ENCODE results near the gene USP53. TPM values are rescaled to one million over a fixed set of nuclear protein-coding genes. Genes with fewer than 3 reads are reported as not detected.

Gene USP53
- total and polyA plus RNA-seq, 10 of the 15 experiments (the other 5 are each of a cell fraction or from before 2014, with no cell fraction given): 0.23 to 4.0 (median 2.7) TPM

GRCh38 chr4:119300101-119300978 is 87.8 kb downstream of the USP53 start (continued):
- TF ChIP-seq USF2 (IDR thresholded peaks at IDR 0.05; ENCODE audit: borderline replicate concordance, low read depth, low read length) (no peak), SUPT20H (IDR thresholded peaks at IDR 0.05; ENCODE audit: borderline replicate concordance, control insufficient read depth, low read depth, low read length) (no peak), BMI1 (IDR thresholded peaks at IDR 0.05; ENCODE audit: borderline replicate concordance) (no peak), CEBPB (IDR thresholded peaks at IDR 0.05; ENCODE audit: borderline replicate concordance in 1 of 2, low read depth in 2 of 2, low read length in 2 of 2) (no peak), NFXL1 (IDR thresholded peaks at IDR 0.05; ENCODE audit: borderline replicate concordance) (no peak), RBBP5 (conservative IDR thresholded peaks at IDR 0.05) (no peak), TCF3 (IDR thresholded peaks at IDR 0.05; ENCODE audit: borderline replicate concordance, insufficient read depth, low read depth, low read length) (no peak), MTA2 (IDR thresholded peaks at IDR 0.05; ENCODE audit: low read depth) (0 out of 2 replicates have a peak, but pooled peaks have one; percentile 7), TBL1XR1 (IDR thresholded peaks at IDR 0.05; ENCODE audit: low read depth, low read length) (no peak), ZNF592 (IDR thresholded peaks at IDR 0.05) (no peak), EP300 (IDR thresholded peaks at IDR 0.05; ENCODE audit: borderline replicate concordance in 1 of 2, control insufficient read depth in 1 of 2, low read depth in 2 of 2, low read length in 2 of 2) (0 out of 4 replicates have a peak, but pooled peaks of 1 of the 2 experiments have one; percentile 25), RCOR1 (conservative IDR thresholded peaks at IDR 0.05; ENCODE audit: low read depth, low read length) (0 out of 2 replicates have a peak, but pooled peaks have one; percentile 38), MYC (IDR thresholded peaks at IDR 0.05; ENCODE audit: insufficient read depth, insufficient read length, insufficient replicate concordance, low read length, severe bottlenecking) (no peak), SREBF1 (IDR thresholded peaks at IDR 0.05; ENCODE audit: low read length) (no peak), ZNF384 (IDR thresholded peaks at IDR 0.05; ENCODE audit: borderline replicate concordance, low read depth, low read length) (no peak), PKNOX1 (IDR thresholded peaks at IDR 0.05) (peak; percentile 52; the same call in 1 of the 2 replicates), RELA (IDR thresholded peaks at IDR 0.05; ENCODE audit: borderline replicate concordance, partially characterized antibody) (no peak), CHD1 (IDR thresholded peaks at IDR 0.05; ENCODE audit: low read depth, low read length) (no peak), STAT1 (conservative IDR thresholded peaks at IDR 0.05) (0 out of 2 replicates have a peak, but pooled peaks have one; percentile 15), SIN3A (IDR thresholded peaks at IDR 0.05; ENCODE audit: low read depth, low read length) (no peak), PML (IDR thresholded peaks at IDR 0.05; ENCODE audit: low read length) (peak; percentile 24; the same call in 1 of the 2 replicates), USF1 (IDR thresholded peaks at IDR 0.05; ENCODE audit: borderline replicate concordance, extremely low read length, insufficient read depth, low read depth, low read length) (no peak)

All from GM12878 (cell line).